Bronchial epithelial cell (primary cell): Measurements from ENCODE around the gene TBR1. TPM values are rescaled to one million over a fixed set of nuclear protein-coding genes. Genes with fewer than 3 reads are reported as not detected.
A peak's percentile ranks its signal among the peaks of the same experiment; 100 is the strongest.

ENCODE experiments used
- DNase-seq: peaks from one replicate; pipeline ENCODE4 v3.0.0-alpha.2; 2010; ENCODE audit warnings: low read depth
- FAIRE-seq: peaks from 2 replicates; lab custom pipeline; 2011; peaks lifted over from hg19 to GRCh38; lab: Jason Lieb, UNC
- H3K27me3 ChIP-seq: 2 replicates; pipeline ENCODE4 v1.5.1; 2011; ENCODE audit warnings: low read length; ENCODE audit not compliant: control insufficient read depth, insufficient read depth
- H3K36me3 ChIP-seq: 2 replicates; pipeline ENCODE4 v1.5.1; 2011; ENCODE audit warnings: low read length; ENCODE audit not compliant: control insufficient read depth, insufficient read depth
- H3K4me3 ChIP-seq: 2 replicates; pipeline ENCODE4 v1.5.1; 2011; ENCODE audit warnings: mild to moderate bottlenecking, low read depth, low read length, control low read depth
- total RNA-seq: library from RNA; depleted of rRNA; stranded (reverse); fragments of >200 nt; gene quantifications from 2 replicates; pipeline ENCODE4 v1.2.1, GENCODE V29; 2014
- TF ChIP-seq, protein P1 (sequence below): IDR thresholded peaks from 2 replicates; pipeline ENCODE4 v1.5.1; 2011; ENCODE audit warnings: mild to moderate bottlenecking, moderate library complexity, low read length, control low read depth, inconsistent platforms; ENCODE audit not compliant: insufficient read depth, severe bottlenecking

TBR1 gene
- total RNA-seq, 1 donor from 2014 or later, result under 0.01 TPM

DNA sequence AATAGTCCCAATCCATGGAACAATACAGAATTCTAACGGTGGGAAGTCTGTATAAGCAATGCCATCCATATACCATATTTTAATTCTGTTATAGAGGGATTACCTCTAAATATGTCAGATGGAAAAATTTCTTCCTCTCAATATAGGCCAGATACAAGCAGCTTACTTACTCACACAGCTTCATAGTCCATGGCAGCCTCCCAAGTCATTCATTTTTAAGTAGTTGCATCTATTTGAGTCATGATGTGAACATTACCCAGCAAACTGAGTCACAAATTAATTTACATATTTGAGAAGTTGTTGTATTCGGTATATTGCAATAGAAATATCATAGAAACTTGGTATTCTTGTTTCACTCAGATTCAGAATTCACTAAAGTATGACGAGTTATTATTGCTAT is 20.3 kb downstream of the TBR1 start:
- Histone ChIP-seq H3K27me3 (peaks cover 5% of the 10 kb centered on the region), H3K4me3 (no peak overlapping the region), H3K36me3 (no peaks in the 10 kb centered on the region)
- TF ChIP-seq, protein P1, sequence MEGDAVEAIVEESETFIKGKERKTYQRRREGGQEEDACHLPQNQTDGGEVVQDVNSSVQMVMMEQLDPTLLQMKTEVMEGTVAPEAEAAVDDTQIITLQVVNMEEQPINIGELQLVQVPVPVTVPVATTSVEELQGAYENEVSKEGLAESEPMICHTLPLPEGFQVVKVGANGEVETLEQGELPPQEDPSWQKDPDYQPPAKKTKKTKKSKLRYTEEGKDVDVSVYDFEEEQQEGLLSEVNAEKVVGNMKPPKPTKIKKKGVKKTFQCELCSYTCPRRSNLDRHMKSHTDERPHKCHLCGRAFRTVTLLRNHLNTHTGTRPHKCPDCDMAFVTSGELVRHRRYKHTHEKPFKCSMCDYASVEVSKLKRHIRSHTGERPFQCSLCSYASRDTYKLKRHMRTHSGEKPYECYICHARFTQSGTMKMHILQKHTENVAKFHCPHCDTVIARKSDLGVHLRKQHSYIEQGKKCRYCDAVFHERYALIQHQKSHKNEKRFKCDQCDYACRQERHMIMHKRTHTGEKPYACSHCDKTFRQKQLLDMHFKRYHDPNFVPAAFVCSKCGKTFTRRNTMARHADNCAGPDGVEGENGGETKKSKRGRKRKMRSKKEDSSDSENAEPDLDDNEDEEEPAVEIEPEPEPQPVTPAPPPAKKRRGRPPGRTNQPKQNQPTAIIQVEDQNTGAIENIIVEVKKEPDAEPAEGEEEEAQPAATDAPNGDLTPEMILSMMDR, result no peak
- FAIRE-seq, result no peak
- peak; percentile 93 for DNase-seq

DNA sequence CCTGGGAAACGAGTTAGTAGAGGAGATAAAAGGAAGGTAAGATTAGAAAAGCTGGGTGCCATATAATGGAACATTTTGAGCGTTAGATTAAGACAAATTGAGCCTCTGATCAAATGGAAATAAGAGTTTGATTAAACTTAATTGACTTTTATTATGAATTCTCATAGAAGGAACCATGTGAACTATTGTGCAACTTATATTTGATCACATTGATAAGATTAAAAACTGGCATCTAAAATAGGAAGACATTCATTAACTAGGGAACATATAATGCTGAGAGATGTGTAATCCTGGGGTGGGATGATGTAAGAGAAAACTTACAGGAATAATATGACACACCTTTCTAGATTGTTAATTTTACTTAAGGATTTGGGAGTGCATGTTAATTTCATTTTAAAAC is 22.5 kb downstream of the TBR1 start:
- Histone ChIP-seq H3K4me3 (no peak overlapping the region), H3K36me3 (no peaks in the 10 kb centered on the region), H3K27me3 (peaks cover 1% of the 10 kb centered on the region)
- DNase-seq (no peak), FAIRE-seq (no peak)
- TF ChIP-seq, protein P1, result no peak

DNA sequence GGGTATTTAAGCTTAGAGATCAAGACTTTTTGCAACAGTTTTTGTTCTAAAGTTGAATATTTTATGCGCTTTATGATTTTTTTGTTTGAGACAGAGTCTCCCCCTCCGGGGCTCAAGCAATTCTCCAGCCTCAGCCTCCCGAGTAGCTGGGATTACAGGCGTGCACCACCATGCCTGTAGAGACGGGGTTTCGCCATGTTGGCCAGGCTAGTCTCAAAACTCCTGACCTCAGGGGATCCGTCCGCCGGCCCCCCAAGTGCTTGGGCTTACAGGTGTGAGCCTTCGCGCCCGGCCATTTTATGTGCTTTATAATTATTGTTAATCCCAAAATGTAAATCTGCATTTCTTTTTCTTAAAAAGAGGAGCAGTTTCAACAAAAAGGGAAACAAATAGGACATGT is 29.0 kb downstream of the TBR1 start:
- TF ChIP-seq, protein P1, result no peak
- FAIRE-seq, result no peak
- DNase-seq, result no peak
- H3K36me3 ChIP-seq, result no peaks in the 10 kb centered on the region
- H3K27me3 ChIP-seq, result no peaks in the 10 kb centered on the region
- H3K4me3 ChIP-seq, result no peak overlapping the region

DNA sequence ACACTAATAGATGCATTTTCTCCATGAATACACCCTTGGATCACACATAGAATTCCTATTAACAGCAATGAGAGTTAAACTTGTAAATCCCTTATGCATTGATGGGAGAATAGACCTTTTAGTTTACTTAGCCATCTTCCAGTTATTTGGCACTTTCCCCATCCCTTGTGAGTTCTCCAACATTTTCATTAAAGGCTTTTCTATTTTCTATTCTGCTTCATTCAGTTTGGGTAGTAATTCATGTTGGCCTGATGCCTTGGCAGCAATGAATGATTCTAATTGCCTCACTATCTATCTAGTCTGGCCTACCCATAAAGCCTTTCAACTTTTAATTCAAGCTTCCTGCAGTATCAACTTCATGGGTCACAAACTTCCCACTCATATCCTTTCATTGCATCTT is 32.3 kb downstream of the TBR1 start:
- H3K27me3 ChIP-seq, result no peaks in the 10 kb centered on the region
- no peak overlapping the region for H3K4me3 ChIP-seq
- no peak for FAIRE-seq
- no peaks in the 10 kb centered on the region for H3K36me3 ChIP-seq
- TF ChIP-seq, protein P1, result no peak
- no peak for DNase-seq

DNA sequence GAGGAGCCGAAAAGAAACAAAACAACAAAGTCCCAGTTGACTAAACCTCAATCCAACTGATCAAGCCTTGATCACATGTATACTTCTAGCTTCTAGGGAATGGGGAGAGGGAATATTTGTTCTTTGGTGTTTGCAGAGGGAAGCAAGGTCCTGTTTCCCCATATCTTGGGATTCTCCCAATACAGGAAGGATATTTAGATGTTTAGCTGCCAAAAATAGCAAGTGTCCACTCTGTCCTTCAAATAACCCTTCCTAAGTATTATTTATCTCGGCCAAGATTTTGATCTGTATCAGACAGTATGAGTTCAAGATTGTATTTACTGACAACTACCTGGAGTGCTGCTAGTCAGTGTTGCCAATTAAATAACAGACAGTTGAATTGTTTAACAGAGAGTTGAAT is 55.5 kb downstream of the TBR1 start:
- Histone ChIP-seq H3K27me3 (no peaks in the 10 kb centered on the region), H3K4me3 (no peak overlapping the region), H3K36me3 (no peaks in the 10 kb centered on the region)
- FAIRE-seq, result no peak
- no peak for DNase-seq
- TF ChIP-seq, protein P1, result no peak

DNA sequence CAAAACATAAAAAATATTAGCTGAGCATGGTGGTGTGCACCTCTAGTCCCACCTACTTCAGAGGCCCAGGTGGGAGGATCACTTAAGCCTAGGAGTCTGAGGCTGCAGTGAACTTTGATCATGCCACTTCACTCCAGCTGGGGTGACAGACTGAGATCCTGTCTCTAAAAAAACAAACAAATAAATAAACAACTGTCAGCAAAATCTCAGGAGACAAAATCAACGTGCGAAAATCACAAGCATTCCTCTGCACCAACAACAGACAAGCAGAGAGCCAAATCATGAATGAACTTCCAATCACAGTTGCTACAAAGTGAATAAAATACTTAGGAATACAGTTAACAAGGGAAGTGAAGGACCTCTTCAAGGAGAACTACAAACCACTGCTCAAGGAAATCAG is 58.8 kb downstream of the TBR1 start:
- FAIRE-seq, result no peak
- H3K27me3 ChIP-seq, result no peaks in the 10 kb centered on the region
- H3K36me3 ChIP-seq, result no peaks in the 10 kb centered on the region
- DNase-seq, result no peak
- H3K4me3 ChIP-seq, result no peak overlapping the region
- TF ChIP-seq, protein P1, result no peak
